Upper lobe of left lung (tissue), 6 donors: ENCODE results near the gene CRISPLD2. TPM values are rescaled to one million over a fixed set of nuclear protein-coding genes. Genes with fewer than 3 reads are reported as not detected.
"Not testable (repeated sequence)": the region's sequence is repeated elsewhere in the genome, so short reads cannot be mapped to it uniquely, and the experiment has no call there.

Experiments
- ATAC-seq, 2 donors: fragments of 200-7000 bp; cut with Tn5 transposase; one replicate each; pipeline ENCODE4 v1.9.1; 2022; ENCODE audit warnings: mild to moderate bottlenecking in 2 of 2, moderate library complexity in 2 of 2; ENCODE audit not compliant: low FRiP score in 2 of 2
- DNase-seq, 2 donors: peaks; one replicate each; pipeline ENCODE4 v3.0.0-alpha.2; 2019 to 2020
- H3K27ac ChIP-seq, 4 donors: fragments of 200-600 bp; sonication (generic); one replicate each; pipeline ENCODE4 v1.5.1; 2016 to 2019
- H3K27me3 ChIP-seq, 4 donors: fragments of 200-600 bp; sonication (generic); one replicate each; pipeline ENCODE4 v1.5.1; 2017 to 2019
- H3K36me3 ChIP-seq, 4 donors: fragments of 200-600 bp; sonication (generic); one replicate each; pipeline ENCODE4 v1.5.1; 2016 to 2019
- H3K4me1 ChIP-seq, 4 donors: fragments of 200-600 bp; sonication (generic); one replicate each; pipeline ENCODE4 v1.5.1; 2018 to 2019
- H3K4me3 ChIP-seq, 4 donors: fragments of 200-600 bp; sonication (generic); one replicate each; pipeline ENCODE4 v1.5.1; 2017 to 2019; ENCODE audit warnings: mild to moderate bottlenecking in 2 of 4, moderate library complexity in 1 of 4
- H3K9me3 ChIP-seq, 4 donors: fragments of 200-600 bp; sonication (generic); one replicate each; pipeline ENCODE4 v1.5.1; 2018 to 2019
- EP300 ChIP-seq, 4 donors: sonication (generic); formaldehyde crosslinking; IDR thresholded peaks; one replicate each; pipeline ENCODE4 v1.5.1; 2017; ENCODE audit warnings: antibody characterized with exemption in 4 of 4, control low read depth in 2 of 4
- POLR2A ChIP-seq, 4 donors: fragments of 450-650 bp; IDR thresholded peaks; one replicate each; pipeline ENCODE4 v1.5.1; 2016 to 2017; ENCODE audit warnings: antibody characterized with exemption in 4 of 4, mild to moderate bottlenecking in 2 of 4
- POLR2AphosphoS5 ChIP-seq, 2 donors: sonication (generic); formaldehyde crosslinking; IDR thresholded peaks; one replicate each; pipeline ENCODE4 v1.5.1; 2017; ENCODE audit warnings: antibody characterized with exemption in 2 of 2
- WGBS, 2 donors: methylation state at CpG; one replicate each; pipeline ENCODE4 v1.1.5; 2017 to 2018; 5-methylcytosine and 5-hydroxymethylcytosine counted together
- total RNA-seq, 6 donors: library from RNA; depleted of rRNA in 4 of 6; stranded (reverse); fragments of >200 nt in 4 of 6; gene quantifications; one replicate each; pipeline versions ENCODE4 v1.1.0 to v1.2.1, GENCODE V29; 2016 to 2021
- TF ChIP-seq, protein P1 (sequence below), 6 experiments: fragments of 450-650 bp in 4 of 6; fragments of 200-600 bp in 2 of 6; sonication (generic) in 2 of 6; IDR thresholded peaks; one replicate each; pipeline ENCODE4 v1.5.1; 2016 to 2019; ENCODE audit warnings: antibody characterized with exemption in 6 of 6
- donor health status: DM: no; HTN: no; CAD: no; lungs with moderate emphysema.
- donor health status: DM: no; HTN: yes; CAD: no; lungs with severe emphysema.

The CRISPLD2 gene
- total RNA-seq, 6 donors from 2014 or later = 30.2 to 109 (median 80.8) TPM

DNA sequence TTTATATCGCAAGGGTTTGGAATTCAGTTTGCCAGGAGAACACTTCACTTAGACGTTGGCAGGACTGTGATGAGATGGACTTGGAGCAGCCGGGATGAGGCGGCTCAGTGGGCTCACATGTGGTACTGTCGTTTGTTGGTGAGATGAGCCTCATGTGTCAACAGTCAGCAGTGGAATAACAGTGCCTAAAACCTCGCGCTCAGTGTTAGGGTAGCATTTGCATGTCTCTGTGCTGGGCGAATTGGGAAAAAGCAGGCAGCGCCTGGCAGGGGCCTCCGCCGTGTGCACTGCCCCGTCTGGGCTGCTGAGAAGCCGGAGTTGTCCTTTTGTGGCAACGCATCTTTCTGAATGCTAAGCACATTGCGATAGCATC is 49.7 kb downstream of the CRISPLD2 start:
- no peak for DNase-seq
- H3K4me3 ChIP-seq = no peak overlapping the region
- no peaks in the 10 kb centered on the region for H3K4me1 ChIP-seq
- no peaks in the 10 kb centered on the region for H3K27me3 ChIP-seq
- no peak overlapping the region for H3K27ac ChIP-seq
- peaks cover 0 to 58% (median 17%) of the 10 kb centered on the region in 4 donors for H3K36me3 ChIP-seq
- H3K9me3 ChIP-seq = no peaks in the 10 kb centered on the region
- no peak for ATAC-seq
- TF ChIP-seq EP300 (IDR thresholded peaks at IDR 0.05) = no peak
- TF ChIP-seq, protein P1, sequence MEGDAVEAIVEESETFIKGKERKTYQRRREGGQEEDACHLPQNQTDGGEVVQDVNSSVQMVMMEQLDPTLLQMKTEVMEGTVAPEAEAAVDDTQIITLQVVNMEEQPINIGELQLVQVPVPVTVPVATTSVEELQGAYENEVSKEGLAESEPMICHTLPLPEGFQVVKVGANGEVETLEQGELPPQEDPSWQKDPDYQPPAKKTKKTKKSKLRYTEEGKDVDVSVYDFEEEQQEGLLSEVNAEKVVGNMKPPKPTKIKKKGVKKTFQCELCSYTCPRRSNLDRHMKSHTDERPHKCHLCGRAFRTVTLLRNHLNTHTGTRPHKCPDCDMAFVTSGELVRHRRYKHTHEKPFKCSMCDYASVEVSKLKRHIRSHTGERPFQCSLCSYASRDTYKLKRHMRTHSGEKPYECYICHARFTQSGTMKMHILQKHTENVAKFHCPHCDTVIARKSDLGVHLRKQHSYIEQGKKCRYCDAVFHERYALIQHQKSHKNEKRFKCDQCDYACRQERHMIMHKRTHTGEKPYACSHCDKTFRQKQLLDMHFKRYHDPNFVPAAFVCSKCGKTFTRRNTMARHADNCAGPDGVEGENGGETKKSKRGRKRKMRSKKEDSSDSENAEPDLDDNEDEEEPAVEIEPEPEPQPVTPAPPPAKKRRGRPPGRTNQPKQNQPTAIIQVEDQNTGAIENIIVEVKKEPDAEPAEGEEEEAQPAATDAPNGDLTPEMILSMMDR (IDR thresholded peaks at IDR 0.05) = no peak
- TF ChIP-seq POLR2AphosphoS5 (IDR thresholded peaks at IDR 0.05) = no peak
- no peak for TF ChIP-seq POLR2A (IDR thresholded peaks at IDR 0.05)
- 87 to 92% methylated on average over 14 to 15 of the region's 15 CpGs for WGBS, 2 donors

DNA sequence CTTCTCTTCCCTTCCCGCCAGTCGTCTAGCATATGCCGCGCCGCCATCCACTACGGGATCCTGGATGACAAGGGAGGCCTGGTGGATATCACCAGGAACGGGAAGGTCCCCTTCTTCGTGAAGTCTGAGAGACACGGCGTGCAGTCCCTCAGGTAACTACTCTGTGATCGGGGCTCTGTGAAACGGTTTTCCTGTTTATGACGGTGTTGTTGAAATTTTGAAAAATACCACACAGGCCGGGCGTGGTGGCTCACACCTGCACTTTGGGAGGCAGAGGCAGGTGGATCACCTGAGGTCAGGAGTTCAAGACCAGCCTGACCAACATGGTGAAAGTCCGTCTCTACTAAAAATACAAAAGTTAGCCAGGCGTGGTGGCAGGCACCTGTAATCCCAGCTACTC is 53.2 kb downstream of the CRISPLD2 start:
- H3K27me3 ChIP-seq, H3K27ac ChIP-seq, ATAC-seq, DNase-seq, H3K9me3 ChIP-seq, H3K4me3 ChIP-seq, H3K4me1 ChIP-seq: not testable (repeated sequence)
- 93 to 94% methylated on average over 17 of the region's 17 CpGs for WGBS, 2 donors
- peaks cover 0 to 58% (median 13%) of the 10 kb centered on the region in 4 donors for H3K36me3 ChIP-seq

DNA sequence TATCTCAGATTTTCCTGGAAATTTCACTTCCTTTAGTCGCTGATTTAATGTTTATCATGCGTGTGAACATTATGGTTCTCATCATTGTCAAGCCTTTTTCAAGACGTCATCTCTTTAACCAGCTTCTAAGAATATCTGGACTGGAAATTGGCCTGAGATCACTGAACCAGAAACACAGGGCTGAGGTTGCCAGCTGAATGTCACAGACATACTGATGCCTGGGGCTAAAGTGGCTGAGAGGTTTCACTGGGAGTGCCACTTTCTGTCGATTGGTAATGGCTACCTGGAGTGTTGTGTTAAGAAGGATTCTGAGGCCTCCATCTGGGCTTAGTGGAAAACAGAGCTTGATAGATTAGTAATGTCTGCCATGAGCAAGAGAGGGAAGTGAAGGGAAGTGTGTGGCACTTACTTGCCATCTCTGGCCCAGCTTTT is 54.2 kb downstream of the CRISPLD2 start:
- Histone ChIP-seq H3K9me3 (no peaks in the 10 kb centered on the region), H3K27ac (no peak overlapping the region), H3K36me3 (peaks cover 0 to 56% (median 5%) of the 10 kb centered on the region in 4 donors), H3K27me3 (no peaks in the 10 kb centered on the region), H3K4me3 (no peak overlapping the region), H3K4me1 (no peaks in the 10 kb centered on the region)
- WGBS, 2 donors = 45 to 46% methylated on average over 4 of the region's 4 CpGs
- ATAC-seq (no peak), DNase-seq (no peak)
- no peak for TF ChIP-seq POLR2AphosphoS5 (IDR thresholded peaks at IDR 0.05)
- no peak for TF ChIP-seq POLR2A (IDR thresholded peaks at IDR 0.05)
- TF ChIP-seq EP300 (IDR thresholded peaks at IDR 0.05) = no peak
- TF ChIP-seq, protein P1 (IDR thresholded peaks at IDR 0.05) = no peak

DNA sequence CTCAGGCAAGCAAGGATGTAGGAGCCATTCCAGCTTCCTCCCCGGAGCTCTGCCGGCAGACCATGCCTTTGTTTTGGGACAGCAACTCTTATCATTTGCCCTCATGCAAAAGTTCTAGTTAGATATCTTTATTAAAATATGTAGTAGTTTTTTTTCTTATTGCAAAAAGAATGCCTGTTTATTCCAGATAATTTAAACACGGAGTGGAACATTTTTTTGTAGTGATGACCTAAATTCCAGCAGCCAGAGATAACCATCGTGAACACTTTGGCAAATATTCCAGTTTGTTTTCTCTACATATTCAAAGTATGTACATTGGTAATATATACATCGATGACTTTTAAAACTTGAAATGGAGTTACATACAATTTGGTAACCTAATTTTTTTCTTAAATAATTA is 54.8 kb downstream of the CRISPLD2 start:
- no peaks in the 10 kb centered on the region for H3K9me3 ChIP-seq
- peaks cover 0 to 50% (median 4%) of the 10 kb centered on the region in 4 donors for H3K36me3 ChIP-seq
- ATAC-seq (no peak), DNase-seq (no peak)
- no peak overlapping the region for H3K4me3 ChIP-seq
- WGBS, 2 donors = 77% methylated on average over 5 of the region's 5 CpGs
- H3K27ac ChIP-seq = no peak overlapping the region
- no peaks in the 10 kb centered on the region for H3K27me3 ChIP-seq
- TF ChIP-seq POLR2AphosphoS5 (IDR thresholded peaks at IDR 0.05) = no peak
- TF ChIP-seq EP300 (IDR thresholded peaks at IDR 0.05) = no peak
- TF ChIP-seq, protein P1 (IDR thresholded peaks at IDR 0.05) = no peak
- TF ChIP-seq POLR2A (IDR thresholded peaks at IDR 0.05) = no peak
- H3K4me1 ChIP-seq = no peaks in the 10 kb centered on the region

DNA sequence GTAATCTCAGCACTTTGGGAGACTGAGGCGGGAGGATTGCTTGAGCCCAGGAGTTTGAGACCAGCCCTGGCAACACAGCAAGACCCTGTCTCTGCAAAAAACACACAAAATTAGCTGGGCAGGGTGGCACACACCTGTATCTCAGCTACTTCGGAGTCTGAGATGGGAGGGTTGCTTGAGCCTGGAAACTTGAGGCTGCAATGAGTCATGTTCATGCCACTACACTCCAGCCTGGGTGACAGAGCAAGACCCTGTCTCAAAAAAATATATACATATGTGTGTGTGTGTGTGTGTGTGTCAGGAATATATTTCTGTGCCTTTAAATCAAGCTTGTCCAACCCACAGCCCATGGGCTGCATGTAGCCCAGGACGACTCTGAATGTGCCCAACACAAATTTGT is 55.2 kb downstream of the CRISPLD2 start:
- no peaks in the 10 kb centered on the region for H3K9me3 ChIP-seq
- H3K4me3 ChIP-seq = no peak overlapping the region
- WGBS, 2 donors = 78 to 91% methylated on average over 3 of the region's 3 CpGs
- ATAC-seq (no peak), DNase-seq (no peak)
- no peak for TF ChIP-seq POLR2AphosphoS5 (IDR thresholded peaks at IDR 0.05)
- no peak for TF ChIP-seq EP300 (IDR thresholded peaks at IDR 0.05)
- TF ChIP-seq, protein P1 (IDR thresholded peaks at IDR 0.05) = no peak
- TF ChIP-seq POLR2A (IDR thresholded peaks at IDR 0.05) = no peak
- no peak overlapping the region for H3K27ac ChIP-seq
- no peaks in the 10 kb centered on the region for H3K4me1 ChIP-seq
- no peaks in the 10 kb centered on the region for H3K27me3 ChIP-seq
- H3K36me3 ChIP-seq = peaks cover 0 to 46% (median 4%) of the 10 kb centered on the region in 4 donors
